GM20431 (cell line): ENCODE measurements around the gene CLDN18.

Experiments
- in situ Hi-C: fragments of 300-500 bp; cut with MseI, MboI; formaldehyde crosslinking; loops from one replicate; pipeline ENCODE4 v1.15.0; 2020; ENCODE audit warnings: low sequenced_read_pairs; ENCODE audit not compliant: unreplicated experiment

The CLDN18 gene

DNA sequence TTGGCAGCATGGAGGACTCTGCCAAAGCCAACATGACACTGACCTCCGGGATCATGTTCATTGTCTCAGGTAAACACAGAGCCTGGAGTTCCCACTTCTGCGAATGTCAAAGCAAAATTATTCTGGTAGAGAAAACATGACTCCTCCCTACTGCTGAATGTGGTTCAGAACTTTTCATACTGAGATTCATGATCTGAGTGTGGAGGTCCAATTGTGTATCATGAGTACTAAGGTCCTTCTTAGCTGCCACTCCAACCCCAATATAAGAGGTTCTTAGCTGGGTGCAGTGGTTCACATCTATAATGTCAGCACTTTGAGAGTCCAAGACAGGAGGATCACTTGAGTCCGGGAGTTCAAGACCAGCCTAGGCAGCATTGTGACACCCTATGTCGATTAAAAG is 13.8 kb downstream of the CLDN18 start:
- in situ Hi-C loops: no loop called here

DNA sequence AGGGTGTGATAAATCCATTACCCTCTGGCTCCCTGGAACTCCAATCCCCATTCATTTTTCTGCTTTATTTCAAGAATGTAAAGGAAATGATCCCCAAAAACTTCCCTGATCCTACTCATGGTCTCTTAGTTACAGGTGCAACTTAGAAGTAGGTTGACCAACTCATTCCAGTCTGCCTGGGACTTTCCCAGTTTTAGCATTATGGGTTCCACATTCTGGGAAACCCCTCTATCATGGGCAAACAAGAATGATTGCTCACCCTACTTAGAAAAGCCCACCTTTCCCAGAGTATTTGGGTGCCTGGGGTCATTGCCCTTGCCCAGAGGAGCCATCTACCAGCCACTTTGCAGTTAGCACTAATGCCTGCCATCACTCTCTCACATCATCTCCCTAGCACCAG is 15.6 kb downstream of the CLDN18 start:
- in situ Hi-C loops: no loop called here

GRCh38 chr3:138027821-138028220 is 17.9 kb downstream of the CLDN18 start:
- in situ Hi-C loops: no loop called here

DNA sequence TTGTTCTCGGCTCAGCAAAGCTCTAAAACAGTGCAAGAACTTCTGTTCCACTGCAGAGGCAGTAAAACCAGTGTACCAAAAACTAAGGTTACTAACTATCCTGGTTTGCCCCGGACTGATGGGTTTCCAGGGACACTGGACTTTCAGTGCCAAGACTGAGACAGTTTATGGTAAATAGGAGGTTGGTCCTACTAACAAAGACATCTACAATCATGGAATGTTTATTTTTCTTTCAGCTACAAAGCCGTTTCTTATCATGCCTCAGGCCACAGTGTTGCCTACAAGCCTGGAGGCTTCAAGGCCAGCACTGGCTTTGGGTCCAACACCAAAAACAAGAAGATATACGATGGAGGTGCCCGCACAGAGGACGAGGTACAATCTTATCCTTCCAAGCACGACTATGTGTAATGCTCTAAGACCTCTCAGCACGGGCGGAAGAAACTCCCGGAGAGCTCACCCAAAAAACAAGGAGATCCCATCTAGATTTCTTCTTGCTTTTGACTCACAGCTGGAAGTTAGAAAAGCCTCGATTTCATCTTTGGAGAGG is 20.8 kb downstream of the CLDN18 start:
- in situ Hi-C loops: no loop called here

DNA sequence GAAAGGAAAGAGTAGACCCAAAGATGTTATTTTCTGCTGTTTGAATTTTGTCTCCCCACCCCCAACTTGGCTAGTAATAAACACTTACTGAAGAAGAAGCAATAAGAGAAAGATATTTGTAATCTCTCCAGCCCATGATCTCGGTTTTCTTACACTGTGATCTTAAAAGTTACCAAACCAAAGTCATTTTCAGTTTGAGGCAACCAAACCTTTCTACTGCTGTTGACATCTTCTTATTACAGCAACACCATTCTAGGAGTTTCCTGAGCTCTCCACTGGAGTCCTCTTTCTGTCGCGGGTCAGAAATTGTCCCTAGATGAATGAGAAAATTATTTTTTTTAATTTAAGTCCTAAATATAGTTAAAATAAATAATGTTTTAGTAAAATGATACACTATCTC is 21.6 kb downstream of the CLDN18 start:
- in situ Hi-C loops: no loop called here

- in situ Hi-C loops: no loop called here
Observed at GRCh38 chr3:138032567-138032966, 22.6 kb downstream of the CLDN18 start.

DNA sequence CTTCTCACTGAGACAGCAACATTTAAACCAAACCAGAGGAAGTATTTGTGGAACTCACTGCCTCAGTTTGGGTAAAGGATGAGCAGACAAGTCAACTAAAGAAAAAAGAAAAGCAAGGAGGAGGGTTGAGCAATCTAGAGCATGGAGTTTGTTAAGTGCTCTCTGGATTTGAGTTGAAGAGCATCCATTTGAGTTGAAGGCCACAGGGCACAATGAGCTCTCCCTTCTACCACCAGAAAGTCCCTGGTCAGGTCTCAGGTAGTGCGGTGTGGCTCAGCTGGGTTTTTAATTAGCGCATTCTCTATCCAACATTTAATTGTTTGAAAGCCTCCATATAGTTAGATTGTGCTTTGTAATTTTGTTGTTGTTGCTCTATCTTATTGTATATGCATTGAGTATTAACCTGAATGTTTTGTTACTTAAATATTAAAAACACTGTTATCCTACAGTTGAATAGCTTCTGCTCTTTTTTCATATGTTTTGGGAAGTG is 23.3 kb downstream of the CLDN18 start:
- in situ Hi-C loops: no loop called here

- in situ Hi-C loops: no loop called here
Observed at GRCh38 chr3:138034918-138035317, 25.0 kb downstream of the CLDN18 start.

DNA sequence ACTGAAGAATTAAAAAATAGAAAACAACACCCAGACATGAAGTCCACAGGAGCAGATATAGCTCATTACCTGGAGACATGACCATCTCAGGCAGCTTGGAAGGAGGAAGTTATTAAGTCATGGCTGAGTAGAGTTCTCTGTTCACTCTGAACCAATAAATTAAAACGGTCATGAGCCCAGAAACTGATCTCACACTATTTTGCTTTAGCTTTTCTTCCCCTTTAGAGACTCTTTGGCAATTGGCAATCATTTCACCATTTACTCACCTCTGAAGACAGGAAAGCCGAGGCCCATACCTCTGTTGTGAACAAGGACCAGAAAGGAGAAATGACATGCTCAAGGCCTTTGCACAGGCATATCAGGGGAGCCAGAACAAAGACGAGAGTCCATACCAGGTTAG is 26.6 kb downstream of the CLDN18 start:
- in situ Hi-C loops: no loop called here

- in situ Hi-C loops: no loop called here
Observed at GRCh38 chr3:138038725-138039462, 28.9 kb downstream of the CLDN18 start.

GRCh38 chr3:138042043-138042442 is 32.1 kb downstream of the CLDN18 start:
- in situ Hi-C loops: no loop called here

GRCh38 chr3:138043266-138044029 is 33.5 kb downstream of the CLDN18 start:
- in situ Hi-C loops: no loop called here

DNA sequence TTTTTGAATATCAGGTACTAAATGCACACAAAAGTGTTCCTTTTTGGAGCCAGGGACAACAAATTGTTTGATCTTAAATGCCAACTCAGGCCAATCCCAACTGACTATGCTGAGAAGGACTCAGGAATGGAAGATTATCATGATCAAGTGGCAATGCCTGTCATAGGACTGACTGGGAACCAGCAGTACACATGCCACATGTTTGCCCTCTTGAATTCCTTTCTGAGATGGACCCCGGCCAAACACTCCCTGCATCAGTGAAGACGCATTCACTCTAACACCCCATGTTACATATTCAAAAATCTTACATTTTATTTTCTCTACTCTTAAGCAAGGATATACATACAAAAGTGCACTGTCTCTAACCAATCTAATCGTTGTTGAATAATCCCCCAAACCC is 36.1 kb downstream of the CLDN18 start:
- in situ Hi-C loops: no loop called here

DNA sequence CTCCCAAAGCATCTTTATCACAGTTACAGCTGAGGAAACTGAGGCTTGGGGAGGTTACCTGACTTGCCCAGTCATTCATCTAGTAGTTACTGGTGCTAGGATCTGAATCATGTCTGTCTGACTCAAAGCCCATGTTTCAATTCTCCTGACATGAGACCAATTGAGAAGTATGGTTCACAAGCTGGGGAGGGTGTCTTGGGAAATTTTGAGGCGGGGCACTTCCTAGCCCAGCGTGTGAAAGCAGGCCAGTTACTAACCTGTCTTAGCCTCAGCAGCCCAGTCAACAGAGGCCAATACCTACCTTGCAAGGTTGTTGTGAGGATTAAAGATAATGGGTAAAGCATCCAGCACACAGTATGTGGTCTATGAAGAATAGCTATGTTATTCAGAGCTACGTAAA is 37.0 kb downstream of the CLDN18 start:
- in situ Hi-C loops: no loop called here

- in situ Hi-C loops: no loop called here
Observed at GRCh38 chr3:138047596-138048158, 37.7 kb downstream of the CLDN18 start.

DNA sequence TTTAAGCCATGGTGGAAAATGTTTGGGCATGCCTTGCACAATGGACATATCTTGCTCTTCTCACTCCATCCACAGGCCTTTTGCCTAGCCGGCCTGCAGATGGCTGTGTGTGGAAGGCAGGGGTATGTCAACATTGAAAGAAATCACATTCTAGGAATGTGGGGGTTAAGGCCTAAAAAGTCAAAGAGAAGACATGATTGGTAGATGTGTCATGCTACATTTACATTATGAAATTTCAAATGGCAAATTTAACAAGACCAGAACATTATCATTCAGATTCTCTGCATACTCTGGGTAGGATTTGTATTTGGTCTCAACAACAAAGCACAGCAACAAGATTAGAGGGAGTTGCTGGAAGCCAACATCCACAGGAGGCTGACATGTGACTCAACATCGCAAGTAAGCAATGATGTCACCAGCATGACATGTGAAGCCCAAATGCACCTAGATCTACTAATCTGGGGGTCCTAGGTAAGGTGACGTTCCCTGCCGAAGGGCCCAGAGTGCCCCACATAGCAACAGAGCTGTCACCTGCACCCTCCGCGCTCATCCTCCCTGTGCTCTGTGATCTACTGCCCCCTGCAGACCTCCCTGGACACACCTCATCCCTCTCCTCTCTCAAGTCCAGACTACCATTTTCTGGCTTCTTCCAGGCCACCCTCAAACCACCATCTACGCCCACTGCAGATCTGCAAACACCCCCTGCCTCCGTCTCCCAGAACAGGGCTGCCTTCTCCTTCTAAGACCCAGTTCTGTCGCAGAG is 39.4 kb downstream of the CLDN18 start:
- in situ Hi-C loops: no loop called here

GRCh38 chr3:138051947-138052802 is 42.2 kb downstream of the CLDN18 start:
- in situ Hi-C loops: no loop called here

GRCh38 chr3:138054057-138054456 is 44.1 kb downstream of the CLDN18 start:
- in situ Hi-C loops: no loop called here

GRCh38 chr3:138057384-138057783 is 47.4 kb downstream of the CLDN18 start:
- in situ Hi-C loops: no loop called here
